SHP77 (cell line): ENCODE measurements around the gene SLIT3.
A peak's percentile ranks its signal among the peaks of the same experiment; 100 is the strongest.

Experiments used
- DNase-seq, 2 experiments: peaks; one replicate each; lab custom pipeline; 2025; lab: John Stamatoyannopoulos, UW

The SLIT3 gene

GRCh38 chr5:168992687-168993086 is 308.3 kb downstream of the SLIT3 start:
- DNase-seq, result no peak

DNA sequence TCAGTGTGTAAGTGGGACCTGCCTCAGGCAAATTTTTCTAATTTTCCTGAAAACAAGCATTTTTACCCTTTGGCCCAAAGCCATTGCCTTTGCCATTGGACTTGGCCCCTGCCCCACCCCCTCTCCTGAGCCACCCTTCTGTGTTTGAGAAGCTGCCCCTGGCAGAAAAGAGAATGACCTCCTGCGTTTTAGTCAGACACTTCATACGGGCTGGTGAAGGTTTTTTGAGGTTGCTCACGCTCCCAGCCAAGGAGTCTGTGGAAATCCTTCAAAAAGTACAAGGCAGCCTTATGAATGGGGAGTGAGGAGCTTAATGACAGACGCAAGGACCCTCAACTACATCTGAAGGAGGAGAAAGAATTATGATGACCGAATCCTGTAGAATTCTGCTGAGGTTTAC is 308.9 kb downstream of the SLIT3 start:
- no peak for DNase-seq

- no peak for DNase-seq
These were observed 309.6 kb downstream of the SLIT3 start for GRCh38 chr5:168991311-168991710.

DNA sequence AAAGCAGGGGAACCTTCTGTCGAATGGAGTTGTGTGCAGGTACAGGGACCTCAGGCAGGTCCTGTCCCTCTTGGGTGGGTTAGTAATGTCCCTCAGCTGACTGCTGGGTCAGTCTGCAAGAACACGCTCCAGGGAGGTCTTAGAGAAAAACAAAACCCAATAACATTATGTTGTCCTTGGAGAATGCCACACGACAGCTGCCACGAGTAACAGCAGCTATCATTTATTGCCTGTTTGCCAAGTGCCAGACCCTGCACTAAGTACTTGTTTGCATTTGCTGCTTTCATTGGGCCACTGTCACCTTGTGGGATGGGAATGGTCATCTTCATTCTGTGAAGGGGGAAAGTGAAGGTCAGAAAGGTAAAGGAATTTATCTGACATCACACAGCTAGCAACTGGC is 310.3 kb downstream of the SLIT3 start:
- no peak for DNase-seq

- no peak for DNase-seq
These were observed 311.0 kb downstream of the SLIT3 start for GRCh38 chr5:168989731-168990505.

GRCh38 chr5:168988699-168989098 is 312.2 kb downstream of the SLIT3 start:
- no peak for DNase-seq

DNA sequence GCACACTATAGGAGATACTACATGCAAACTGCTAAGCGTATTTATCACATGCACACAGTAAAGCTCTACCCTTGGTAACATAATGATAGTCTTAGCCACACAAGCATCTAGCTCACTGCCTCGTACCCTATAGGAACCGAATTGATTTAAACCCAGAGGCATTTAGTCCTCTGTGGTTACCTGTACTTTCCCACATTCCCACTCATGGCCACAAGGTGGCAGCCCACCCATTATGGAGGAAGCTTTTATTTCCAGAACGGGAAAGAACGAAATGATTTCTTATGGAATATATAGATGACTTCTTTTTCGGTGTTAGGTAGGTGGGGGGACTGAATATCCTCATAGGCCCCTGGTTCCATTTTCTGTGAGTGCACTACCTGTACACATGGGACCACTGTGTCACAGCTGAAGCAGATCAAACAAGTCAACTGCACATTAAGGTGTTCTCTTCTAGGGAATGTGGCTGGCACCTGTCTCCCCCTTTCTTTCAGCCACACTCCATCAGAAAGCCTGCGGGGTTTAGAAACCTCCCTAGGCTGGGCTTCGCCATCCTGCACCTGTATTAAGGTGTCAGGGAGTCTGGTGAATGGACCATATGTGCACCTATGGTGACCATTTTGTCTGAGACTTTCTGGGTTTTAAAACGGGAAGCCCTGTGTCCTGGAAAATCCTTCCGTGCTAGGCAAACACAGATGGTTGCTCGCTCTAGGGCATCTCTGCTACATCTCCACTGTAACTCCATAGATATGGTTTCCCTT is 313.2 kb downstream of the SLIT3 start:
- DNase-seq, result peak; percentile 26 to 49

DNA sequence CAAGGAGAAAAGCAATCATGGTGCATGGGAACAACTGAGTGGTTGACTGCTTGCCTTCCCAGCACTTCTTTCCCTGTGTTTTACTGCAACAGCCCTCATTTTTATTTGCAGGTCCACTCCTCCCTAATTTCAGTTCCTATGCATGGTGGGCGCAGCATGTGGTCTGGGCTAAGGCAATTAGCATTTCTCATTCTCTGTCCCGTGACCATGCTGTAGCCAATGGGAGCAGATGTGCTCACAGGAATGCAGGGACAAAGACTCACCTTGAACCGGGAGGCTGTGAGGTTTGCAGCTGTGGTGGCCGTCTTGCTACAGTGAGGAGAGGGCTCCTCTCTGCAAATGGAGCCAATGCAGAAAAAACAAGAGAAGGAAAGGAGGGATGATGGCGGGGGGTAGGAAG is 315.5 kb downstream of the SLIT3 start:
- DNase-seq, result no peak

- DNase-seq, result no peak
These were observed 316.7 kb downstream of the SLIT3 start for GRCh38 chr5:168984135-168984675.

DNA sequence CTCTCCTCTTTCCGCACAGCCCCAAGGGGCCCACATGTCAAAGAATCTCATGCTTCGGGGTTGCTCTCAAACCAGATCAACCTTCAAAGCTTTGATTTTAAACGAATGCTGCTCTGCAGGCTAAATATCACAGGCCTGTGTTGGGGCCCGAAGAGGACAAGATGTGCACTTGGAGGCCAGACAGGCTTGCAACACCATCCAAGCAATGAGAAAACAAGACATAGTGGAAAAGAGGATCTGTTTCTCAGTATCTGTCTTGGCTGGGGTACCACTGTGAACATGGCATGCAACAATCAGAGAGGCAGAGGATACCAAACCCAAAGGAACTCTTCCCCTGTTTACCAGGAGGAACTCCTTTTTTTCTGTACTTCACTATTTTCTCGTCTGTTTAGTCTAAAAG is 321.8 kb downstream of the SLIT3 start:
- no peak for DNase-seq

- no peak for DNase-seq
These were observed 322.4 kb downstream of the SLIT3 start for GRCh38 chr5:168978500-168978899.

GRCh38 chr5:168978015-168978414 is 322.9 kb downstream of the SLIT3 start:
- DNase-seq, result no peak

DNA sequence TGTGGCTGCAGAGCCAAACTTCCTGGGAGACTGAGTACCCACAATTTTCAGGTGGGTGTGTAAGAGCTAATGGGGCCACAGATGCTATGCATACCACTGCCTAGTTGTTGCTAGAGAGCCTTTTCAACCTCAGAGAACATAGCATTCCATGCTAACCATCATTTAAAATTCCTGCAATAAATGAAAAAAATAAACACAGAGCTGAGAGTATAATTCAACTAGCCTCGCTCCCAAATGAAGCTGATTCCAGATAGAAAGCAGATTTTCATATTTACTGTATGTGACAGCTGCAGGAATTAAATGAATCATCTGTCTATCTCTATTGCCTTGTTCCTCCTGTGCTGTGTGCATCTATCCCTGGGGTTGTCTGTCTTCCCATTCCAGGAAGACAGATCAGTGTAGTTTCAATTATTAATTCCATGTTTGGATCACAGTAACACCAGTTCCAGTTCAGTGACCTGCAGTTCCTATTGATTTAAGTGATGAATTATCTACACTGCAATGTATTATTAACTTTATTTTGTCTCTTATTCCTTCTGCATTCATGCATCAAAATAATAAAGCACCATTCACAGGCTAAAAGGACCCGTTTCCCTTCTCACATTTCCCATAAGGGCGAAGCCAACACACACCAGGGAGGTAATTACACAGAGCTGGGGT is 324.5 kb downstream of the SLIT3 start:
- no peak for DNase-seq

DNA sequence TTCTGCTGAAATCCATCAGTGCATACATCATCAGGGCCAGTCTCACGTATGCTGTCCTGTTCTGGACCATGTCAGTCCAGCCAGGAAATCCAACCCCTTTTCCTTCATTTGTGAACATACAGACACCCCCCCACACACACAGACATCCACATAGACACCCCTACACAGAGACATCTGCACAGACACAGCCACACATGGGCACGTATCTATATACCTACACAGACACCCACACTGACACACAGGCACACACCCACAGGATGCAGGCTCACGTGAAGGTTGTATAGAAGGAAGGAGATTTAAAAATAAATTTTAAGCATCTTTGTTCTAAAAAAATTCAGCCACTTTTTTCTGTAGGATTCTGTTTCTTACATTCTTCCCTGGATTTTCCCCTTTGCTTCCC is 325.6 kb downstream of the SLIT3 start:
- DNase-seq, result no peak

DNA sequence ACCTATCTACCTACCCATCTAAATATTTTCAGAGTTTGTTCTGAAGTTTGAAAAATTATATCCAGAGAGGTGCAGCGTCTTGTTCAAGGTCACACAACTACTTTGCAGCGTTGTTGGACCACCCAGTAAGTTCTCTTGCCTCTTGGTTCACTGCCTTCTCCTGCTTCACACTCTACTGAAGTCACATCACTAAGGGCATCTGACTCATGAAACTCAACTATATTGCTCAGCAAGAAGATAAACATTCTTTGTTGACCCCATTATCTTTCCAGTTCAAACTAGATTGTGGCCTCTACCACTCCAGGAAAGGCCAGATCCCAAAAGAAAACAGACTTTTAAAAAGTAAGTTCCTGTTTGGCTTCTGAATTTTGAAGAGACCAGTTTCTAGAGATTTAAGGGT is 326.9 kb downstream of the SLIT3 start:
- DNase-seq, result no peak

DNA sequence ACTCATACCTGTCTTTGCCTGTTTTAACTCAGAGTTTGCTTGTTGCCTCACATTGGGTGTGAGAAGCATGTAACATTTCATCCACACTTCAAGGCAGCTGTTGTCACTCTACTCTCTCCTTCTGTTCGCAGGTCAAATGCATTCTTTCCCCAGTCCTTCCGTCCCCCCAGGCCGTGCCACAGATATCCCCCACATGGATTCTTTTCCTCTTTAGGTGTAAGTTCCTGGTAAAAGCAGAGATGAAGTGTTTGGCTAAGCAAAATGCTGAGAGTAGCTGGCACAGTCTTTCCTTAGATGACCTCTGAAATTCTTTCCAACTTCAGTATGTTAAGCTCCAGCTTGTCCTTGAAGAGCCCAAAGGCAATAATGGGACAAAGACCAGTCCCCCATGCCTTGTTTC is 328.2 kb downstream of the SLIT3 start:
- DNase-seq, result no peak

DNA sequence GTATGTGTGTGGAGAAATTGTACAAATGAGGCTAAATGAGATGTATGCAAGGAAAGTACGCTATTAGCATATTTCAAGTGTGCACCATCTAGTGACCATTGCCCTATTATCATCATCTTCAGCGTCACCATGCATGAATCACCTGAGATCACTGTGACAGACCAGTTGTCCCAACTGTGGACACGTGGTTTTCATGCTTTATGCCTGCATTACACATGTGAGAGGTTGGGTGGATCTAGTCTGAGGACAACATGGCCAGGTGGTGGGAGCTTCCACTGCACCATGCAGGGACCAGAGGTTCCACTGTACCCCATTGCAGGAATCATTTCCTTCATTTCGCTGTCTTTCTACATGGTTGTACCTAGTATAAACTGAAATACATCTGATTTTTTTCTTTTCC is 329.8 kb downstream of the SLIT3 start:
- no peak for DNase-seq

GRCh38 chr5:168969326-168969886 is 331.5 kb downstream of the SLIT3 start:
- DNase-seq, result no peak

GRCh38 chr5:168967882-168968620 is 332.9 kb downstream of the SLIT3 start:
- DNase-seq, result no peak

DNA sequence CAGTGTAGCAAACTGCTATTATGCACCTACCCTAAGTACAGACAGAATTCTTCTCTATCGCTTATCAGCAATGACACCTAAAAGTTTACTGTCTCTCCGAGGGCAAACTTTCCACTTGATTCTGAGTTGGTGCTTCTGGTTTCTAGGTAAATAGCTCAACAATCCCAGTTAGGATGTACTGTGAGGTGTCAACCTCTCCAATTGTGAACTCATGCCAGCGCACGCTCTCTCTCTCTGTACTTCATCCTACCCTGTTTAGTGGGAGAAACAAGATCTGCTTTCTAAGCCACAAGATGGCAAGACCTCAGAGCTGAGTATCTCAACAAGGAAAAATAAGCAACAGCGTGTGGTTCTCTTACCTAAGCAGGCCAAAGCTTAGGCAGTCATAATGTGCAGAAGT is 335.3 kb downstream of the SLIT3 start:
- DNase-seq, result no peak

DNA sequence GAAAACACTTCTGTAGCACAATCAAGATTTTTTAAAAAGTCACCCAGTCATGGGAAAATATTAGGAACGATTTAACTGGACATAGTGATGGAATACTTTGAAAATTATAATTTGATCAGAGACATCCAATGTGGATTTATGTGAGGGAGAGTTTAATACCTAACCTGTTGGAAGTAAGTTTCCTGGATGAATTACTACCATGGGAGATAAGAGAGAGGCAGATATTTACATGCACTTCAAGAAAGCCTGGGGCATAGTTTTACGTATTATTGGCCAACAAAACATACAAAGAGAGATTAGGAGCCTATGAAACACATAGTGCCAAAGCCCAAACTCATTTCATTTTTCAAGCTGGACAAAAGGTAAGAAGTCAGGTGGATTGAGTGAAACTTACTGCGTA is 336.8 kb downstream of the SLIT3 start:
- DNase-seq, result no peak

DNA sequence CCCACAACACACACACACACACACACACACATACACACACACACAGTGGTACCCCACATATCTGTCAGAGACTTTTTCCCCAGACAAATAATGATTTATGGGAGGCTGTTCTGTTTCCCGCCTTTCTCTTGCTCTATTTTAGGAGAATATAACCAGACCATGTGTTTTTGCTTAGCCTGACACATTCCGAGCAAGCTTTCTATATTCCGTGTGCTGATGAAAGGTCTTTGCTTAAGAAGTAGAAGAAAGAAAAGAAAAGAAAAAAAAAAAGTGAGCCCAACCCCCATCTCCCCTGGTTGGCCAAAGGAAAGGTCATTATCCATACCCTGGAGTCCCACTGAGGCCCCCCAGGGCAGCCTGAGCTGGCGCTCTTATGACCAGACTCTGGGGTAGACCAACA is 338.6 kb downstream of the SLIT3 start:
- DNase-seq, result no peak
